Measurements from ENCODE around the gene REC114. TPM values are rescaled to one million over a fixed set of nuclear protein-coding genes. Genes with fewer than 3 reads are reported as not detected.

REC114 gene
- total and polyA plus RNA-seq, 2 of the 8 experiments (the other 6 are each of a cell fraction or from before 2014, with no cell fraction given): 0.12 TPM; not detected in 1

DNA sequence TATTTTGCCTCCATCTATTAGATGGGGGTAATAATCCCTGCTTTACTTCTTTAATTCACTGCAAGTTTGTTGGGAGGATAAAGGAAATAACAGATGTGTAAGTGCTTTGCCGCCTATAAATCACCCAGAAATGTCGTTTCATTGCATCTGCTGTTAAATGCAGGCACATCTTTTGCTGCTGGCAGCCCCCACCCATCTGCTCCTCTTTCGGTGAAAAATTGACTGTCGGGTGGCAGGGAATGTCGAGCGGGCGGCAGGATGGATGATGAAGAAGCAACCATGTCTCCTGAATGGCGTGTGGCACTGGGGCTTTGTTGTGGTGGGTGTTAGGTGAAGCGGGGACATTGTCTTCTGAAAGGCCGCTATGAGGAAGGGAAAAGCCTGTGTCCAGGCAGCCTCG lies 543 bp upstream of the REC114 start (continued):
- TF ChIP-seq, protein P1, sequence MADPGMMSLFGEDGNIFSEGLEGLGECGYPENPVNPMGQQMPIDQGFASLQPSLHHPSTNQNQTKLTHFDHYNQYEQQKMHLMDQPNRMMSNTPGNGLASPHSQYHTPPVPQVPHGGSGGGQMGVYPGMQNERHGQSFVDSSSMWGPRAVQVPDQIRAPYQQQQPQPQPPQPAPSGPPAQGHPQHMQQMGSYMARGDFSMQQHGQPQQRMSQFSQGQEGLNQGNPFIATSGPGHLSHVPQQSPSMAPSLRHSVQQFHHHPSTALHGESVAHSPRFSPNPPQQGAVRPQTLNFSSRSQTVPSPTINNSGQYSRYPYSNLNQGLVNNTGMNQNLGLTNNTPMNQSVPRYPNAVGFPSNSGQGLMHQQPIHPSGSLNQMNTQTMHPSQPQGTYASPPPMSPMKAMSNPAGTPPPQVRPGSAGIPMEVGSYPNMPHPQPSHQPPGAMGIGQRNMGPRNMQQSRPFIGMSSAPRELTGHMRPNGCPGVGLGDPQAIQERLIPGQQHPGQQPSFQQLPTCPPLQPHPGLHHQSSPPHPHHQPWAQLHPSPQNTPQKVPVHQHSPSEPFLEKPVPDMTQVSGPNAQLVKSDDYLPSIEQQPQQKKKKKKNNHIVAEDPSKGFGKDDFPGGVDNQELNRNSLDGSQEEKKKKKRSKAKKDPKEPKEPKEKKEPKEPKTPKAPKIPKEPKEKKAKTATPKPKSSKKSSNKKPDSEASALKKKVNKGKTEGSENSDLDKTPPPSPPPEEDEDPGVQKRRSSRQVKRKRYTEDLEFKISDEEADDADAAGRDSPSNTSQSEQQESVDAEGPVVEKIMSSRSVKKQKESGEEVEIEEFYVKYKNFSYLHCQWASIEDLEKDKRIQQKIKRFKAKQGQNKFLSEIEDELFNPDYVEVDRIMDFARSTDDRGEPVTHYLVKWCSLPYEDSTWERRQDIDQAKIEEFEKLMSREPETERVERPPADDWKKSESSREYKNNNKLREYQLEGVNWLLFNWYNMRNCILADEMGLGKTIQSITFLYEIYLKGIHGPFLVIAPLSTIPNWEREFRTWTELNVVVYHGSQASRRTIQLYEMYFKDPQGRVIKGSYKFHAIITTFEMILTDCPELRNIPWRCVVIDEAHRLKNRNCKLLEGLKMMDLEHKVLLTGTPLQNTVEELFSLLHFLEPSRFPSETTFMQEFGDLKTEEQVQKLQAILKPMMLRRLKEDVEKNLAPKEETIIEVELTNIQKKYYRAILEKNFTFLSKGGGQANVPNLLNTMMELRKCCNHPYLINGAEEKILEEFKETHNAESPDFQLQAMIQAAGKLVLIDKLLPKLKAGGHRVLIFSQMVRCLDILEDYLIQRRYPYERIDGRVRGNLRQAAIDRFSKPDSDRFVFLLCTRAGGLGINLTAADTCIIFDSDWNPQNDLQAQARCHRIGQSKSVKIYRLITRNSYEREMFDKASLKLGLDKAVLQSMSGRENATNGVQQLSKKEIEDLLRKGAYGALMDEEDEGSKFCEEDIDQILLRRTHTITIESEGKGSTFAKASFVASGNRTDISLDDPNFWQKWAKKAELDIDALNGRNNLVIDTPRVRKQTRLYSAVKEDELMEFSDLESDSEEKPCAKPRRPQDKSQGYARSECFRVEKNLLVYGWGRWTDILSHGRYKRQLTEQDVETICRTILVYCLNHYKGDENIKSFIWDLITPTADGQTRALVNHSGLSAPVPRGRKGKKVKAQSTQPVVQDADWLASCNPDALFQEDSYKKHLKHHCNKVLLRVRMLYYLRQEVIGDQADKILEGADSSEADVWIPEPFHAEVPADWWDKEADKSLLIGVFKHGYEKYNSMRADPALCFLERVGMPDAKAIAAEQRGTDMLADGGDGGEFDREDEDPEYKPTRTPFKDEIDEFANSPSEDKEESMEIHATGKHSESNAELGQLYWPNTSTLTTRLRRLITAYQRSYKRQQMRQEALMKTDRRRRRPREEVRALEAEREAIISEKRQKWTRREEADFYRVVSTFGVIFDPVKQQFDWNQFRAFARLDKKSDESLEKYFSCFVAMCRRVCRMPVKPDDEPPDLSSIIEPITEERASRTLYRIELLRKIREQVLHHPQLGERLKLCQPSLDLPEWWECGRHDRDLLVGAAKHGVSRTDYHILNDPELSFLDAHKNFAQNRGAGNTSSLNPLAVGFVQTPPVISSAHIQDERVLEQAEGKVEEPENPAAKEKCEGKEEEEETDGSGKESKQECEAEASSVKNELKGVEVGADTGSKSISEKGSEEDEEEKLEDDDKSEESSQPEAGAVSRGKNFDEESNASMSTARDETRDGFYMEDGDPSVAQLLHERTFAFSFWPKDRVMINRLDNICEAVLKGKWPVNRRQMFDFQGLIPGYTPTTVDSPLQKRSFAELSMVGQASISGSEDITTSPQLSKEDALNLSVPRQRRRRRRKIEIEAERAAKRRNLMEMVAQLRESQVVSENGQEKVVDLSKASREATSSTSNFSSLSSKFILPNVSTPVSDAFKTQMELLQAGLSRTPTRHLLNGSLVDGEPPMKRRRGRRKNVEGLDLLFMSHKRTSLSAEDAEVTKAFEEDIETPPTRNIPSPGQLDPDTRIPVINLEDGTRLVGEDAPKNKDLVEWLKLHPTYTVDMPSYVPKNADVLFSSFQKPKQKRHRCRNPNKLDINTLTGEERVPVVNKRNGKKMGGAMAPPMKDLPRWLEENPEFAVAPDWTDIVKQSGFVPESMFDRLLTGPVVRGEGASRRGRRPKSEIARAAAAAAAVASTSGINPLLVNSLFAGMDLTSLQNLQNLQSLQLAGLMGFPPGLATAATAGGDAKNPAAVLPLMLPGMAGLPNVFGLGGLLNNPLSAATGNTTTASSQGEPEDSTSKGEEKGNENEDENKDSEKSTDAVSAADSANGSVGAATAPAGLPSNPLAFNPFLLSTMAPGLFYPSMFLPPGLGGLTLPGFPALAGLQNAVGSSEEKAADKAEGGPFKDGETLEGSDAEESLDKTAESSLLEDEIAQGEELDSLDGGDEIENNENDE (IDR thresholded peaks at IDR 0.05; ENCODE audit: insufficient replicate concordance, low read length): no peak
- TF ChIP-seq CREB1 (IDR thresholded peaks at IDR 0.05) (no peak), ZNF274 (IDR thresholded peaks at IDR 0.05; ENCODE audit: borderline replicate concordance, extremely low read depth, low read length) (no peak), EZH2 (IDR thresholded peaks at IDR 0.05; ENCODE audit: low read depth, low read length, severe bottlenecking) (no peak), GABPA (IDR thresholded peaks at IDR 0.05; ENCODE audit: borderline replicate concordance, insufficient read depth, low read length) (no peak), HDAC6 (IDR thresholded peaks at IDR 0.05; ENCODE audit: low read depth, low read length) (no peak), RAD21 (IDR thresholded peaks at IDR 0.05 in 1 of 2, conservative IDR thresholded peaks at IDR 0.05 in 1 of 2; ENCODE audit: low read depth in 2 of 2, low read length in 2 of 2) (no peak), FOSL1 (IDR thresholded peaks at IDR 0.05; ENCODE audit: insufficient read depth, low read depth, low read length) (no peak), HDAC2 (IDR thresholded peaks at IDR 0.05; ENCODE audit: borderline replicate concordance in 1 of 2, low read depth in 2 of 2, low read length in 2 of 2) (no peak)
- TF ChIP-seq, protein P2, sequence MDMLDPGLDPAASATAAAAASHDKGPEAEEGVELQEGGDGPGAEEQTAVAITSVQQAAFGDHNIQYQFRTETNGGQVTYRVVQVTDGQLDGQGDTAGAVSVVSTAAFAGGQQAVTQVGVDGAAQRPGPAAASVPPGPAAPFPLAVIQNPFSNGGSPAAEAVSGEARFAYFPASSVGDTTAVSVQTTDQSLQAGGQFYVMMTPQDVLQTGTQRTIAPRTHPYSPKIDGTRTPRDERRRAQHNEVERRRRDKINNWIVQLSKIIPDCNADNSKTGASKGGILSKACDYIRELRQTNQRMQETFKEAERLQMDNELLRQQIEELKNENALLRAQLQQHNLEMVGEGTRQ (IDR thresholded peaks at IDR 0.05; ENCODE audit: low read length): no peak
